Right lobe of liver (tissue), 6 donors: ENCODE results near the gene C20orf96. TPM values are rescaled to one million over a fixed set of nuclear protein-coding genes. Genes with fewer than 3 reads are reported as not detected.

Experiments
- ATAC-seq, 4 donors: fragments of 200-7000 bp; cut with Tn5 transposase; one replicate each; pipeline ENCODE4 v1.9.1; 2020; ENCODE audit warnings: mild to moderate bottlenecking in 4 of 4, moderate library complexity in 4 of 4
- DNase-seq, 3 donors: peaks; one replicate each; pipeline ENCODE4 v3.0.0-alpha.2; 2020
- H3K27ac ChIP-seq, 3 donors: fragments of 200-600 bp; one replicate each; pipeline ENCODE4 v1.8.0; 2022
- H3K27me3 ChIP-seq, 2 donors: fragments of 200-600 bp; one replicate each; pipeline ENCODE4 v1.8.0; 2022
- H3K36me3 ChIP-seq, 4 donors: fragments of 200-600 bp; sonication (generic) in 1 of 4; one replicate each; pipeline versions ENCODE4 v1.5.1 to v1.8.0; 2017 to 2022; ENCODE audit warnings: control low read depth in 1 of 4
- H3K4me1 ChIP-seq, 4 donors: fragments of 200-600 bp; sonication (generic) in 1 of 4; one replicate each; pipeline versions ENCODE4 v1.5.1 to v1.8.0; 2017 to 2022; ENCODE audit warnings: control low read depth in 1 of 4
- H3K4me3 ChIP-seq, 3 donors: fragments of 200-600 bp; one replicate each; pipeline ENCODE4 v1.8.0; 2022
- H3K9me3 ChIP-seq, 4 donors: fragments of 200-600 bp; sonication (generic) in 1 of 4; one replicate each; pipeline versions ENCODE4 v1.5.1 to v1.8.0; 2017 to 2022; ENCODE audit warnings: control low read depth in 1 of 4
- CTCF ChIP-seq, 4 donors: fragments of 200-600 bp in 3 of 4; fragments of 450-650 bp in 1 of 4; IDR thresholded peaks; one replicate each; pipeline versions ENCODE4 v1.5.1 to v1.8.0; 2016 to 2022; ENCODE audit warnings: antibody characterized with exemption in 4 of 4, mild to moderate bottlenecking in 2 of 4
- POLR2A ChIP-seq: fragments of 450-650 bp; IDR thresholded peaks from one replicate; pipeline ENCODE4 v1.6.1; 2017; ENCODE audit warnings: antibody characterized with exemption, mild to moderate bottlenecking
- WGBS: methylation state at CpG from one replicate; pipeline ENCODE4 v1.1.6; 2018; ENCODE audit warnings: low coverage, low lambda C conversion rate; ENCODE audit not compliant: insufficient coverage; ENCODE audit errors: missing lambda C conversion rate; 5-methylcytosine and 5-hydroxymethylcytosine counted together
- intact Hi-C, 2 donors: fragments of 100-400 bp; cut with DNase I; formaldehyde crosslinking; loops; one replicate each; pipeline versions ENCODE4 v1.11.2 to v1.14.1; 2022
- total RNA-seq, 6 experiments: library from RNA; depleted of rRNA in 2 of 6; stranded (reverse); fragments of >200 nt in 2 of 6; fragmentation: NEBNext Ultra II Directional in 3 of 6; extraction: Animal tissue kit (Norgen Biotek cat#: 25700) in 3 of 6; gene quantifications; one replicate each; pipeline versions ENCODE4 v1.1.0 to v1.2.4, GENCODE V29; 2016 to 2023
- donor health status: DM: no; HTN: yes; CAD: no.
- donor health status: DM: no; HTN: no; CAD: no.
- donor health status: DM: no; HTN: no; CAD: no.
- donor health status: DM: no; HTN: yes; CAD: no.
- donor health status: DM: no; HTN: yes; CAD: no.

Gene C20orf96
- total RNA-seq, 6 experiments from 2014 or later: 0.62 to 2.5 (median 1.8) TPM

- intact Hi-C loops: no loop called here
Measured at GRCh38 chr20:309841-310644, 19.5 kb upstream of the C20orf96 start.

GRCh38 chr20:309306-309840 is 18.8 kb upstream of the C20orf96 start:
- no peaks in the 10 kb centered on the region for H3K36me3 ChIP-seq
- intact Hi-C loops: no loop called here
- H3K9me3 ChIP-seq: no peaks in the 10 kb centered on the region
- WGBS: 15% methylated on average over 6 of the region's 6 CpGs
- no peaks in the 10 kb centered on the region for H3K4me1 ChIP-seq
- TF ChIP-seq CTCF (IDR thresholded peaks at IDR 0.05) (peak in 1 of 4 donors; percentile 7), POLR2A (no peak)
- peak overlapping the region; percentile 54 to 59 (median 58) for H3K27ac ChIP-seq
- H3K27me3 ChIP-seq: no peaks in the 10 kb centered on the region
- DNase-seq (no peak), ATAC-seq (peak in 3 of 4 donors; percentile 21 to 46 (median 22))
- no peak overlapping the region for H3K4me3 ChIP-seq

More at GRCh38 chr20:309841-310644, 19.5 kb upstream of the C20orf96 start:
- Histone ChIP-seq H3K4me3 (peak overlapping the region; percentile 4 to 31 (median 29)), H3K9me3 (no peaks in the 10 kb centered on the region), H3K4me1 (no peaks in the 10 kb centered on the region), H3K27me3 (no peaks in the 10 kb centered on the region), H3K27ac (peak overlapping the region; percentile 54 to 59 (median 58)), H3K36me3 (no peaks in the 10 kb centered on the region)
- ATAC-seq (peak; percentile 95 to 99 (median 96)), DNase-seq (peak; percentile 86 to 91 (median 91))
- TF ChIP-seq CTCF (IDR thresholded peaks at IDR 0.05): no peak
- no peak for TF ChIP-seq POLR2A
- 24% methylated on average over 23 of the region's 31 CpGs for WGBS

GRCh38 chr20:308427-309038 is 18.0 kb upstream of the C20orf96 start:
- ATAC-seq (no peak), DNase-seq (no peak)
- intact Hi-C loops: no loop called here
- no peak overlapping the region for H3K4me3 ChIP-seq
- no peak for TF ChIP-seq POLR2A
- no peak for TF ChIP-seq CTCF (IDR thresholded peaks at IDR 0.05)
- H3K9me3 ChIP-seq: no peaks in the 10 kb centered on the region
- H3K36me3 ChIP-seq: no peaks in the 10 kb centered on the region
- WGBS: 77% methylated on average over 5 of the region's 7 CpGs
- H3K4me1 ChIP-seq: no peaks in the 10 kb centered on the region
- H3K27ac ChIP-seq: peak overlapping the region in 1 of 3 donors; percentile 54
- no peaks in the 10 kb centered on the region for H3K27me3 ChIP-seq

- intact Hi-C loops: no loop called here
- WGBS: 62% methylated on average over 9 of the region's 11 CpGs
- TF ChIP-seq POLR2A: no peak
- no peak for TF ChIP-seq CTCF (IDR thresholded peaks at IDR 0.05)
- H3K4me1 ChIP-seq: peaks cover 0 to 7% (median 0%) of the 10 kb centered on the region in 4 donors
- no peaks in the 10 kb centered on the region for H3K27me3 ChIP-seq
- ATAC-seq (no peak), DNase-seq (no peak)
- no peaks in the 10 kb centered on the region for H3K9me3 ChIP-seq
- no peaks in the 10 kb centered on the region for H3K36me3 ChIP-seq
- no peak overlapping the region for H3K4me3 ChIP-seq
- H3K27ac ChIP-seq: no peak overlapping the region
Measured at GRCh38 chr20:305745-306144, 15.2 kb upstream of the C20orf96 start.
